BLaER1 treated with 17β-estradiol and CSF1 and Interleukin-3, amounts not matched to agents 10 nM and 100 nM (cell line): ENCODE results near the gene IL4R.

Experiments used
- H3K27ac ChIP-seq, 11 experiments: shearing (Covaris generic); formaldehyde crosslinking; 2 replicates each; pipeline ENCODE4 v1.8.1; 2022
- H3K27me3 ChIP-seq, 11 experiments: shearing (Covaris generic); formaldehyde crosslinking; 2 replicates each; pipeline ENCODE4 v1.8.1; 2022
- H3K36me3 ChIP-seq, 11 experiments: shearing (Covaris generic); formaldehyde crosslinking; 2 replicates each; pipeline ENCODE4 v1.8.1; 2022
- H3K4me1 ChIP-seq, 10 experiments: shearing (Covaris generic); formaldehyde crosslinking; 2 replicates each; pipeline ENCODE4 v1.8.1; 2022
- H3K4me2 ChIP-seq, 11 experiments: shearing (Covaris generic); formaldehyde crosslinking; 2 replicates each; pipeline ENCODE4 v1.8.1; 2022
- H3K4me3 ChIP-seq, 10 experiments: shearing (Covaris generic); formaldehyde crosslinking; 2 replicates each; pipeline ENCODE4 v1.8.1; 2022
- H3K9ac ChIP-seq, 11 experiments: shearing (Covaris generic); formaldehyde crosslinking; 2 replicates each; pipeline ENCODE4 v1.8.1; 2022
- H3K9me3 ChIP-seq, 11 experiments: shearing (Covaris generic); formaldehyde crosslinking; replicated peaks in 1 of 11; 2 replicates each; pipeline ENCODE4 v1.8.1; 2022
- H4K20me1 ChIP-seq, 11 experiments: shearing (Covaris generic); formaldehyde crosslinking; 2 replicates each; pipeline ENCODE4 v1.8.1; 2022
- Cebpa-rat ChIP-seq, 11 experiments: shearing (Covaris generic); IDR thresholded peaks; 2 replicates each; pipeline ENCODE4 v1.8.1; 2022

The IL4R gene

DNA sequence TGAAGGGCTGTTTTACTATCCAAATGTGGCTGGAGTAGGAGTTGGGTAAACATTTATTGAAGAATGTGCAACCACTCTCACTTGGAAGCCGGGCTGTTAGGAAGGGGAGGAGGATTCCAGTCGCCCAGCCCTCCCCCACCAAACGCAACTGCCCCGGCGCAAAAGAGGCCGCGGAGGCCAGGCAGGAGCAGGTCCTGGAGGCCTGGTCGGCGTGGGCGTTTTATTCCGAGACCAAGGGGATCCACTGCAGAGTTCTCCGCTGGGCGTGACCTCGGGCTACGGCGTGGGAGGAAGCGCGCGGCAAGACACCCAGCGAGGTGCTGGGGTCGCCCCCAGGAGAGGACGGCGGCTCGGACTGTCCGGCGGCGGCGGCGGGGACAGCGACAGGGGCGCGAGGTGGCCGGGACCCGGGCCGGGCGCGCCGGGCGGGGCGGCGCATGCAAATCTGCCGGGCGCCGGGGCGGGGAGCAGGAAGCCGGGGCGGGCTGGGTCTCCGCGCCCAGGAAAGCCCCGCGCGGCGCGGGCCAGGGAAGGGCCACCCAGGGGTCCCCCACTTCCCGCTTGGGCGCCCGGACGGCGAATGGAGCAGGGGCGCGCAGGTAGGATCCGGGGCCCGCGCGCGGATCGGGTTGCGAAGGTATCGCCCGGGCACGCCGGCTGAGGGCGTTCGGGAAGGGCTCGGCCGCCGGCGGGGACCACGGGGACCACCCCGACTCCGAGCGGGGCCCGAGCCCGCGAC lies at the start of gene IL4R:
TSS of gene IL4R (plus strand) at position 553 of the 739 bp plus-strand sequence. CDS start 26,230 bp downstream, outside the sequence.
- H3K9ac ChIP-seq = peak within 1 kb of the TSS; percentile 88 to 98 (median 92)
- no peak for TF ChIP-seq Cebpa-rat (IDR thresholded peaks at IDR 0.05)
- peaks cover 0 to 4% (median 0%) of the 10 kb centered on the region in 11 experiments; a peak in 3 of 22 replicates for H3K9me3 ChIP-seq
- H3K27ac ChIP-seq = peak within 1 kb of the TSS; percentile 83 to 98 (median 90)
- H3K4me2 ChIP-seq = peak within 1 kb of the TSS; percentile 86 to 97 (median 95)
- peak within 1 kb of the TSS; percentile 82 to 98 (median 89) for H3K4me3 ChIP-seq
- peaks cover 0 to 10% (median 0%) of the 10 kb centered on the region in 11 experiments; a peak in 2 of 22 replicates for H3K36me3 ChIP-seq
- peaks cover 0 to 38% (median 26%) of the 10 kb centered on the region in 11 experiments; a peak in 11 of 22 replicates for H4K20me1 ChIP-seq
- H3K27me3 ChIP-seq = peaks cover 0 to 10% (median 0%) of the 10 kb centered on the region in 11 experiments; a peak in 5 of 22 replicates
- peaks cover 32 to 62% (median 49%) of the 10 kb centered on the region in 10 experiments for H3K4me1 ChIP-seq

DNA sequence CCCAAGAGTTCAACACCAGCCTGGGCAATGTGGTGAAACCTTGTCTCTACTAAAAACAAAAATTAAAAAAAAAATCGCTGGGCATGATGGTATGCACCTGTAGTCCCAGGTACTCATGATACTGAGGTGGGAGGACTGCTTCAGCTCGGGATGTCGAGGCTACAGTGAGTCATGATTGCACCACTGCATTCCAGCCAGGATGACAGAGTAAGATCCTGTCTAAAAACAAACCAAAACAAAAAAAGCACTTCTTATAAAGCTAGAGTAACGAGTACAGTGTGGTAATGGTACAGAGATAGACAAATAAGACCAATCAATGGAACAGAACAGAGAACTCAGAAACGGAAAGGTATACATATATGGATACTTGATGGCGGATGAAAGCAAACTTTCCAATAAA lies 49.6 kb upstream of the IL4R start:
- Histone ChIP-seq H3K4me2 (no peak overlapping the region), H3K27me3 (no peaks in the 10 kb centered on the region), H3K4me1 (peaks cover 0 to 27% (median 12%) of the 10 kb centered on the region in 10 experiments; a peak in 16 of 20 replicates), H3K9me3 (peaks cover 0 to 4% (median 0%) of the 10 kb centered on the region in 11 experiments; a peak in 1 of 22 replicates), H3K9ac (no peak overlapping the region), H3K27ac (no peak overlapping the region), H3K36me3 (0 out of 22 replicates have a peak, but pooled peaks cover 0 to 5% (median 0%) of the 10 kb centered on the region in 11 experiments), H3K4me3 (no peak overlapping the region), H4K20me1 (no peaks in the 10 kb centered on the region)
- no peak for TF ChIP-seq Cebpa-rat (IDR thresholded peaks at IDR 0.05)

DNA sequence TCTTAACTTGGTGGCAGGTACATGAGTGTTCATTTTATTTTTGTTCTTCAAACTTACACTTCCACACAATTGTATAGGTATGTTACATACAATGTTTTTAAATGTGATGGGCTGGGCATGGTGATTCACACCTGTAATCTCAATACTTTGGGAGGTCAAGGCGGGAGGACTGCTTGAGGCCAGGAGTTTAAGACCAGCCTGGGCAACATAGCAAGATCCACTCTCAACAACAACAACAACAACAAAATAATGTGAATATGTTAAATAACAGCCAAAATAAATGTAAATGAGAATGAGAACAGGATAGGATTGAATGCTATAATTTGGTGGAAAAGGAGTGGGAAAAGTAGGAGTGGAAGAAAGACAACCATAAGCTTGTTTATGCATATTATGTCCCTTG lies 47.8 kb upstream of the IL4R start:
- H3K36me3 ChIP-seq = 0 out of 22 replicates have a peak, but pooled peaks cover 0 to 5% (median 0%) of the 10 kb centered on the region in 11 experiments
- H3K27me3 ChIP-seq = no peaks in the 10 kb centered on the region
- H3K9ac ChIP-seq = no peak overlapping the region
- H3K4me1 ChIP-seq = peaks cover 0 to 34% (median 14%) of the 10 kb centered on the region in 10 experiments; a peak in 16 of 20 replicates
- H3K4me3 ChIP-seq = no peak overlapping the region
- peaks cover 0 to 4% (median 0%) of the 10 kb centered on the region in 11 experiments; a peak in 1 of 22 replicates for H3K9me3 ChIP-seq
- H3K4me2 ChIP-seq = no peak overlapping the region
- no peak overlapping the region for H3K27ac ChIP-seq
- H4K20me1 ChIP-seq = no peaks in the 10 kb centered on the region
- TF ChIP-seq Cebpa-rat (IDR thresholded peaks at IDR 0.05) = no peak

DNA sequence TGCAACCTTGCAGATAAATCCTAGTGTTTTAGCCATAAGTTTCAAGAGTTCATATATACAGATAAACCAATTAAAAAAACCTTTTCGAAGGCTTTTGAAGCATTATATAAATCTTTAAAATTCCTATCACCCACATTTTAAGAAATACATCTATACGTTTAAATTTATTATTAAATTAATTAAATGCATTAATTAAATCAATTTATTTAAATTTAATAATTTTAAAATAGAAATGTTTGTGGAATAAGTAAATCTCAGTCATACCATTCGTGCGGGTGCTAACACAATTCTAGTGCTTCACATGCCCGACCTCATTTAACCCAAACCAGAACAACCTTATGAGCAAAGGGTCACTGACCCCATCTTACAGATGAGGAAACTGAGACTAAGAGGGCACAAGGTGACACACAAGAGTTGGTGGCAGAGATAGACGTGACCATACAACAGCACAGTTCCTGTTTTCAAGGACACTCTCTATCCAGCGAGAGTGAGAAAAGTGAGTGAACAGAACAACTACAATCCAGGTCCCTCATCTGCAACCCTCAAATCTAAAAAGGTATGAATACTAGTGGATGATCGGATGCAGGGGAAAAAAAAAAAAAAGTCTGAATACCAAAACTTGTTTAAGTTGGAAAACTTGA lies 46.6 kb upstream of the IL4R start:
- H3K27ac ChIP-seq = no peak overlapping the region
- no peak overlapping the region for H3K9ac ChIP-seq
- peak overlapping the region in 5 of 11 experiments; percentile 67 to 95 (median 78); a peak in 9 of 22 replicates for H3K4me2 ChIP-seq
- H3K4me3 ChIP-seq = no peak overlapping the region
- no peak for TF ChIP-seq Cebpa-rat (IDR thresholded peaks at IDR 0.05)
- H3K36me3 ChIP-seq = 0 out of 22 replicates have a peak, but pooled peaks cover 0 to 5% (median 0%) of the 10 kb centered on the region in 11 experiments
- no peaks in the 10 kb centered on the region for H4K20me1 ChIP-seq
- no peaks in the 10 kb centered on the region for H3K27me3 ChIP-seq
- peaks cover 0 to 44% (median 17%) of the 10 kb centered on the region in 10 experiments; a peak in 15 of 20 replicates for H3K4me1 ChIP-seq
- peaks cover 0 to 4% (median 0%) of the 10 kb centered on the region in 11 experiments; a peak in 1 of 22 replicates for H3K9me3 ChIP-seq

DNA sequence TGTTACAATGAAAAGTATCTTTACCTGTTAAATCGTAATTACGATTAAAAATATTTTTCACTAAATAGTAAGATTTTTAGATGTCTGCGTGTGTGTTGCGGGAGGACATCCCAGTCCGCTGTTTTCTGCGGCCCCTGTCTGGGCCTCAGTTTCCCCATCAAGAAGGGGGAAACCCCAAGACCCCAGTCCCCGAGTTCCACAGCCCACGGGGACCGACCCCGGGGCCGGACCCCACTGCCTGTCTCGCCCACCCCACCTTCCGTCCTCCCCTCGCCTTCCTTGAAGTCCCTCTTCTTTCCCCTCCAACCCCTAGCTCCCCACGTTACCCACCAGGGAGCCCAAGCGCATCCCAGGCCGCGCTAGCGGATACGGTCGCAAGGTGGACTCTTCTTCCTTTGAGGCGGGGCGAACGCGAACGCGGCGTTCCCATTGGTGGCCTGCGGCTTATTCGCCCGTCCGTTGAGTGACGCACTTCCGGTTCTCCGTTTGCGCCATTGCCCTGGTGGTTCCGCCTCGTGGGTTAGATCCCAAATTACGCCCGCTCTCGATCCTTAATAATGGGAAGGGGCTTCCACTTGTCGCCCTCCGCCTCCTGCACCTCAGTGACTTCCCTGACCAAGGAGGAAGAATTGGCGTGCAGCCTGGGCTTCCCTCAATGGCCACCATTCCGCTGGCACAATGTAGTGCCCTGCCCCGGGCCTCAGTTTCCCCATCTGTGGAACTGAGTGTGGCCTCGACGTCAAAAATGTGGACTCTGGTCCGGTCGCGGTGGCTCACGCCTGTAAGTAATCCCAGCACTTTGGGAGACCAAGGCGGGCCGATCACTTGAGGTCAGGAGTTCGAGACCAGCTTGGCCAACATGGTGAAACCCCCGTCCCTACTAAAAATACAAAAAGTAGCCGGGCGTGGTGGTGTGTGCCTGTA lies 45.1 kb upstream of the IL4R start, which contains the start of gene NSMCE1:
TSS of gene NSMCE1 (minus strand) at position 397 of the 924 bp plus-strand sequence. CDS start 11,202 bp downstream, outside the sequence.
- peak within 1 kb of the TSS; percentile 67 to 95 (median 79) for H3K4me2 ChIP-seq
- H3K9ac ChIP-seq = peak within 1 kb of the TSS; percentile 67 to 84 (median 80)
- no peaks in the 10 kb centered on the region; a peak in 1 of 22 replicates for H3K9me3 ChIP-seq
- H3K4me3 ChIP-seq = peak within 1 kb of the TSS; percentile 68 to 91 (median 77)
- TF ChIP-seq Cebpa-rat (IDR thresholded peaks at IDR 0.05) = no peak
- peaks cover 6 to 41% (median 25%) of the 10 kb centered on the region in 10 experiments for H3K4me1 ChIP-seq
- H4K20me1 ChIP-seq = no peaks in the 10 kb centered on the region
- 0 out of 22 replicates have a peak, but pooled peaks cover 0 to 5% (median 0%) of the 10 kb centered on the region in 11 experiments for H3K36me3 ChIP-seq
- H3K27me3 ChIP-seq = no peaks in the 10 kb centered on the region
- H3K27ac ChIP-seq = peak within 1 kb of the TSS; percentile 73 to 87 (median 82)

DNA sequence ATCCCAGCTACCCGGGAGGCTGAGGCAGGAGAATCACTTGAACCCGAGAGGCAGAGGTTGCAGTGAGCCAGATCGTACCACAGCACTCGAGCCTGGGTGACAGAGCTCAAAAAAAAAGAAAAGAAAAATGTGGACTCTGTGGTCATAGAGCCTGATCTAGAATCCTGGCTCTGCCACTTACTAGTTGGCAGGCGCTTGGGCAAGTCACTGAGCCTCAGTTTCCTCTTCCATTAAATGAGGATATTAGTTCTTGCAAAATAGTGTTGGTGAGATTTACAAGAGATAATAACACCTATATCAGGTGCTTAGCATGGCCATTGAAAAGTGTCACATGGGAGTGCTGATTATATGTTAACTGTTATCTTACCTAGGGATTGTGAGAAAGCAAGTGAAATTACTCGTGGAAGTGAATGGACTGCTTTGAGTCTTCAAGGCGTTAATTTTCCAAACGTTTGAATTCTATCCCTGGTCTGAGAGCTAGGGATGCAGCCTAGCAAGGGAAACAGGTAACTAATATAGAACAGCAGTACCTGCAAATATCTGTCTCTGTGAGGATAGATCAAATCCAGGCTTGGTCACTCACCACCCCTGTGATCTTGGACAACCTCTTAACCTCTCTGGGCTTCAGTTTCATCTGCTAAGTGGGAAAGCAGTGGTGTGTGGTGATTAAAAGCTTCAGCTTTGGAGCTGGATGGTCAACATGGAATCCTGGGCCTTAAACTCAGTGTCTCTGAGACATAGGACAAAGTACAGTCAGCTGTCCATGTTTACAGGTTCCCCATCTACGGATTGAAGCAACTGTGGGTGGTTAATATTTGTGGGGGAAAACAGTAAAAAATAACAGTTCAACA lies 44.2 kb upstream of the IL4R start:
- Histone ChIP-seq H3K4me2 (peak overlapping the region; percentile 67 to 95 (median 79)), H3K9ac (peak overlapping the region in 1 of 11 experiments; percentile 81; a peak in 2 of 22 replicates), H3K27ac (peak overlapping the region; percentile 73 to 87 (median 82); a peak in 21 of 22 replicates), H3K4me1 (peaks cover 15 to 50% (median 34%) of the 10 kb centered on the region in 10 experiments), H4K20me1 (no peaks in the 10 kb centered on the region), H3K36me3 (no peaks in the 10 kb centered on the region), H3K4me3 (peak overlapping the region; percentile 68 to 91 (median 77)), H3K27me3 (no peaks in the 10 kb centered on the region), H3K9me3 (no peaks in the 10 kb centered on the region; a peak in 1 of 22 replicates)
- TF ChIP-seq Cebpa-rat (IDR thresholded peaks at IDR 0.05) = no peak

DNA sequence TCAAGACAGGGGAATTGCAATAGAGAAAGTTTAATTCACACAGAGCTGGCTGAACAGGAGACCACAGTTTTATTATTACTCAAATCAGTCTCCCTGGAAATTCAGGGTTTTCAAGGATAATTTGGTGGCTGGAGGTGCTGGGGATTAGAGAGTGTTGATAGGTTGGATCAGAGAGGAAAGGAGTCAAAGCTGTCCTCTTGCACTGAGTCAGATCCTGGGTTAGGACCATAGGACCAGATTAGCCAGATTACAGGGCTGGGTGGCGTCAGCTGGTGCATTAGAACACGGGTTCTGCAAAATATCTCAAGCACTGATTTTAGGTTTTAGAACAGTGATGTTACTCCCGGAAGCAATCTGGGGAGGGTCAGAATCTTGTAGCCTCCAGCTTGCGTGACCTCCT lies 43.4 kb upstream of the IL4R start:
- H3K9ac ChIP-seq = no peak overlapping the region
- no peaks in the 10 kb centered on the region for H4K20me1 ChIP-seq
- H3K9me3 ChIP-seq = no peaks in the 10 kb centered on the region; a peak in 1 of 22 replicates
- no peak for TF ChIP-seq Cebpa-rat (IDR thresholded peaks at IDR 0.05)
- no peak overlapping the region for H3K4me2 ChIP-seq
- H3K4me1 ChIP-seq = peaks cover 22 to 58% (median 40%) of the 10 kb centered on the region in 10 experiments
- H3K36me3 ChIP-seq = no peaks in the 10 kb centered on the region
- H3K27ac ChIP-seq = no peak overlapping the region
- H3K27me3 ChIP-seq = no peaks in the 10 kb centered on the region
- H3K4me3 ChIP-seq = no peak overlapping the region
